HepG2 (cell line): ENCODE results near the gene PROCR. TPM values are rescaled to one million over a fixed set of nuclear protein-coding genes. Genes with fewer than 3 reads are reported as not detected.

Experiments used
- GLI4 ChIP-seq: sonication (generic); formaldehyde crosslinking; IDR thresholded peaks from 2 replicates; pipeline ENCODE4 v1.5.1; 2020; ENCODE audit warnings: missing genetic modification reagents, mild to moderate bottlenecking, moderate library complexity, borderline replicate concordance
- HNRNPK ChIP-seq: fragments of 200-400 bp; formaldehyde crosslinking; IDR thresholded peaks from 2 replicates; pipeline ENCODE4 v1.6.1; 2018; ENCODE audit warnings: low read length, low read depth, moderate library complexity, mild to moderate bottlenecking; ENCODE audit not compliant: poor library complexity, severe bottlenecking
- MIXL1 ChIP-seq: IDR thresholded peaks from 2 replicates; pipeline ENCODE4 v1.6.1; 2016
- NFE2 ChIP-seq: sonication (generic); formaldehyde crosslinking; IDR thresholded peaks from 2 replicates; pipeline ENCODE4 v1.4.0; 2020; ENCODE audit warnings: missing genetic modification reagents
- SMARCC2 ChIP-seq: fragments of 450-650 bp; IDR thresholded peaks from 2 replicates; pipeline ENCODE4 v1.6.1; 2017; ENCODE audit warnings: antibody characterized with exemption, mild to moderate bottlenecking
- SSRP1 ChIP-seq: IDR thresholded peaks from 2 replicates; pipeline ENCODE4 v1.6.1; 2016; ENCODE audit warnings: control low read depth
- XRCC5 ChIP-seq: fragments of 200-400 bp; formaldehyde crosslinking; optimal IDR thresholded peaks from 2 replicates; pipeline ENCODE3; 2017; ENCODE audit warnings: mild to moderate bottlenecking, low read length
- ZBTB40 ChIP-seq, 2 experiments: fragments of 450-650 bp in 1 of 2; sonication (generic) in 1 of 2; formaldehyde crosslinking in 1 of 2; IDR thresholded peaks; 2 replicates each; pipeline versions ENCODE4 v1.6.1 to v1.8.0; 2016 to 2022; ENCODE audit warnings: antibody characterized with exemption in 1 of 2, mild to moderate bottlenecking in 1 of 2, missing genetic modification reagents in 1 of 2
- ZNF326 ChIP-seq: sonication (generic); formaldehyde crosslinking; IDR thresholded peaks from 2 replicates; pipeline ENCODE4 v1.4.0; 2020; ENCODE audit warnings: missing genetic modification reagents, borderline replicate concordance
- ZNF792 ChIP-seq: IDR thresholded peaks from 2 replicates; pipeline ENCODE4 v1.6.1; 2016
- polyA plus RNA-seq, 8 experiments: library from polyadenylated mRNA; depleted of rRNA in 3 of 8; stranded (reverse) in 7 of 8; unstranded in 1 of 8; fragments of >200 nt; fragmentation: Illumina TruSeq in 4 of 8; extraction: Trizol in 4 of 8; gene quantifications; 2 replicates each; pipeline versions ENCODE4 v1.2.1 to v1.2.3, GENCODE V29; 2011 to 2016; ENCODE audit warnings: low read depth in 4 of 8, missing spikeins in 1 of 8, mixed read lengths in 1 of 8; ENCODE audit not compliant: insufficient read depth in 1 of 8
- total RNA-seq, 5 experiments: library from RNA; depleted of rRNA; stranded (reverse); fragments of >200 nt; fragmentation: Illumina TruSeq; extraction: Trizol; gene quantifications; 2 replicates each; pipeline ENCODE4 v1.2.3, GENCODE V29; 2016; ENCODE audit warnings: low read depth in 1 of 5
- TF ChIP-seq, protein P1 (sequence below): sonication (generic); formaldehyde crosslinking; IDR thresholded peaks from 2 replicates; pipeline ENCODE4 v1.4.0; 2020; ENCODE audit warnings: missing genetic modification reagents
- TF ChIP-seq, protein P2 (sequence below): sonication (generic); formaldehyde crosslinking; IDR thresholded peaks from 2 replicates; pipeline ENCODE4 v1.9.0; 2021; ENCODE audit warnings: missing genetic modification reagents, mild to moderate bottlenecking, borderline replicate concordance
- TF ChIP-seq, protein P3 (sequence below): sonication (generic); formaldehyde crosslinking; IDR thresholded peaks from 2 replicates; pipeline ENCODE4 v1.5.0; 2020; ENCODE audit warnings: missing genetic modification reagents

The PROCR gene
- total and polyA plus RNA-seq, 2 of the 13 experiments (the other 11 are each of a cell fraction or from before 2014, with no cell fraction given): 1.4 to 1.7 TPM

- peak; percentile 85; the same call in 1 of the 2 replicates for TF ChIP-seq GLI4 (CRISPR knock-in tag)
- TF ChIP-seq, protein P1, sequence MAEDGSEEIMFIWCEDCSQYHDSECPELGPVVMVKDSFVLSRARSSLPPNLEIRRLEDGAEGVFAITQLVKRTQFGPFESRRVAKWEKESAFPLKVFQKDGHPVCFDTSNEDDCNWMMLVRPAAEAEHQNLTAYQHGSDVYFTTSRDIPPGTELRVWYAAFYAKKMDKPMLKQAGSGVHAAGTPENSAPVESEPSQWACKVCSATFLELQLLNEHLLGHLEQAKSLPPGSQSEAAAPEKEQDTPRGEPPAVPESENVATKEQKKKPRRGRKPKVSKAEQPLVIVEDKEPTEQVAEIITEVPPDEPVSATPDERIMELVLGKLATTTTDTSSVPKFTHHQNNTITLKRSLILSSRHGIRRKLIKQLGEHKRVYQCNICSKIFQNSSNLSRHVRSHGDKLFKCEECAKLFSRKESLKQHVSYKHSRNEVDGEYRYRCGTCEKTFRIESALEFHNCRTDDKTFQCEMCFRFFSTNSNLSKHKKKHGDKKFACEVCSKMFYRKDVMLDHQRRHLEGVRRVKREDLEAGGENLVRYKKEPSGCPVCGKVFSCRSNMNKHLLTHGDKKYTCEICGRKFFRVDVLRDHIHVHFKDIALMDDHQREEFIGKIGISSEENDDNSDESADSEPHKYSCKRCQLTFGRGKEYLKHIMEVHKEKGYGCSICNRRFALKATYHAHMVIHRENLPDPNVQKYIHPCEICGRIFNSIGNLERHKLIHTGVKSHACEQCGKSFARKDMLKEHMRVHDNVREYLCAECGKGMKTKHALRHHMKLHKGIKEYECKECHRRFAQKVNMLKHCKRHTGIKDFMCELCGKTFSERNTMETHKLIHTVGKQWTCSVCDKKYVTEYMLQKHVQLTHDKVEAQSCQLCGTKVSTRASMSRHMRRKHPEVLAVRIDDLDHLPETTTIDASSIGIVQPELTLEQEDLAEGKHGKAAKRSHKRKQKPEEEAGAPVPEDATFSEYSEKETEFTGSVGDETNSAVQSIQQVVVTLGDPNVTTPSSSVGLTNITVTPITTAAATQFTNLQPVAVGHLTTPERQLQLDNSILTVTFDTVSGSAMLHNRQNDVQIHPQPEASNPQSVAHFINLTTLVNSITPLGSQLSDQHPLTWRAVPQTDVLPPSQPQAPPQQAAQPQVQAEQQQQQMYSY: no peak
- TF ChIP-seq, protein P2, sequence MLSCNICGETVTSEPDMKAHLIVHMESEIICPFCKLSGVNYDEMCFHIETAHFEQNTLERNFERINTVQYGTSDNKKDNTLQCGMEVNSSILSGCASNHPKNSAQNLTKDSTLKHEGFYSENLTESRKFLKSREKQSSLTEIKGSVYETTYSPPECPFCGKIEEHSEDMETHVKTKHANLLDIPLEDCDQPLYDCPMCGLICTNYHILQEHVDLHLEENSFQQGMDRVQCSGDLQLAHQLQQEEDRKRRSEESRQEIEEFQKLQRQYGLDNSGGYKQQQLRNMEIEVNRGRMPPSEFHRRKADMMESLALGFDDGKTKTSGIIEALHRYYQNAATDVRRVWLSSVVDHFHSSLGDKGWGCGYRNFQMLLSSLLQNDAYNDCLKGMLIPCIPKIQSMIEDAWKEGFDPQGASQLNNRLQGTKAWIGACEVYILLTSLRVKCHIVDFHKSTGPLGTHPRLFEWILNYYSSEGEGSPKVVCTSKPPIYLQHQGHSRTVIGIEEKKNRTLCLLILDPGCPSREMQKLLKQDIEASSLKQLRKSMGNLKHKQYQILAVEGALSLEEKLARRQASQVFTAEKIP (CRISPR knock-in tag): no peak
- TF ChIP-seq SMARCC2: no peak
- TF ChIP-seq ZNF326: no peak
- peak; percentile 92 for TF ChIP-seq ZNF792
- TF ChIP-seq, protein P3, sequence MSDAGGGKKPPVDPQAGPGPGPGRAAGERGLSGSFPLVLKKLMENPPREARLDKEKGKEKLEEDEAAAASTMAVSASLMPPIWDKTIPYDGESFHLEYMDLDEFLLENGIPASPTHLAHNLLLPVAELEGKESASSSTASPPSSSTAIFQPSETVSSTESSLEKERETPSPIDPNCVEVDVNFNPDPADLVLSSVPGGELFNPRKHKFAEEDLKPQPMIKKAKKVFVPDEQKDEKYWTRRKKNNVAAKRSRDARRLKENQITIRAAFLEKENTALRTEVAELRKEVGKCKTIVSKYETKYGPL (CRISPR knock-in tag): no peak
- TF ChIP-seq SSRP1 (CRISPR knock-in tag): 0 out of 2 replicates have a peak, but pooled peaks have one; percentile 63
- no peak for TF ChIP-seq NFE2 (CRISPR knock-in tag)
- no peak for TF ChIP-seq ZBTB40 (IDR thresholded peaks at IDR 0.05)
- TF ChIP-seq ZBTB40 (CRISPR knock-in tag; IDR thresholded peaks at IDR 0.05): peak; percentile 63
- TF ChIP-seq HNRNPK: peak; percentile 63
- peak; percentile 64 for TF ChIP-seq XRCC5
- TF ChIP-seq MIXL1: peak; percentile 92
Measured at GRCh38 chr20:35174458-35175216, 2.8 kb downstream of the PROCR start (continued).
